SK-N-MC (cell line): ENCODE results near the gene DDAH2.

Source experiments
- DNase-seq: peaks from one replicate; pipeline ENCODE4 v3.0.0-alpha.2; 2011; ENCODE audit warnings: low read depth, low spot score
- H3K27ac ChIP-seq: fragments of 200-600 bp; sonication (generic); 2 replicates; pipeline ENCODE4 v1.5.1; 2016; ENCODE audit warnings: mixed run types
- H3K36me3 ChIP-seq: fragments of 200-600 bp; sonication (generic); 2 replicates; pipeline ENCODE4 v1.6.1; 2017; ENCODE audit warnings: antibody characterized with exemption, low read length, mixed read lengths; ENCODE audit not compliant: insufficient read depth
- H3K4me3 ChIP-seq: fragments of 200-600 bp; sonication (generic); 2 replicates; pipeline ENCODE4 v1.5.1; 2016
- H3K9ac ChIP-seq: fragments of 200-600 bp; sonication (generic); 2 replicates; pipeline ENCODE4 v1.8.0; 2017; ENCODE audit warnings: mixed run types, mixed read lengths; ENCODE audit not compliant: insufficient read length
- H3K9me3 ChIP-seq: fragments of 200-600 bp; sonication (generic); 2 replicates; pipeline ENCODE4 v1.6.1; 2017; ENCODE audit warnings: low read depth, mild to moderate bottlenecking, antibody characterized with exemption, low read length, moderate library complexity, mixed read lengths
- EZH2 ChIP-seq: fragments of 200-600 bp; sonication (generic); IDR thresholded peaks from one replicate; pipeline ENCODE4 v1.6.1; 2017; ENCODE audit warnings: antibody characterized with exemption
- FOXP2 ChIP-seq: optimal IDR thresholded peaks from 2 replicates; pipeline ENCODE3; 2011; ENCODE audit warnings: mild to moderate bottlenecking, moderate library complexity; ENCODE audit not compliant: insufficient read depth; ENCODE audit errors: extremely low read length, control extremely low read depth
- POLR2AphosphoS5 ChIP-seq: IDR thresholded peaks from 2 replicates; pipeline ENCODE4 v1.6.1; 2012; ENCODE audit warnings: mild to moderate bottlenecking, low read depth, low read length, borderline replicate concordance

The DDAH2 gene

GRCh38 chr6:31705931-31706330, 23.2 kb downstream of the DDAH2 start:
- no peak for DNase-seq
- Histone ChIP-seq H3K4me3 (no peak overlapping the region), H3K9ac (no peak overlapping the region), H3K27ac (peak overlapping the region; percentile 31; the same call in 1 of the 2 replicates), H3K9me3 (no peaks in the 10 kb centered on the region), H3K36me3 (no peaks in the 10 kb centered on the region; the same call in 1 of the 2 replicates)
- no peak for TF ChIP-seq POLR2AphosphoS5
- no peak for TF ChIP-seq FOXP2
- TF ChIP-seq EZH2, result no peak

- TF ChIP-seq EZH2 (no peak), POLR2AphosphoS5 (peak; percentile 95)
- peak; percentile 97 for DNase-seq
Measured at GRCh38 chr6:31702819-31703716, 26.0 kb downstream of the DDAH2 start, which contains the start of gene ABHD16A. Gene ABHD16A (minus strand): TSS chr6:31703324. CDS start chr6:31703281, 43 bp downstream.

GRCh38 chr6:31702405-31702818, 26.7 kb downstream of the DDAH2 start:
- Histone ChIP-seq H3K27ac (peak overlapping the region; percentile 65), H3K36me3 (peaks cover 6% of the 10 kb centered on the region), H3K9me3 (no peaks in the 10 kb centered on the region), H3K9ac (peak overlapping the region; percentile 86), H3K4me3 (peak overlapping the region; percentile 93)
- no peak for DNase-seq
- TF ChIP-seq EZH2 (no peak), POLR2AphosphoS5 (no peak), FOXP2 (no peak)

More at GRCh38 chr6:31702819-31703716, 26.0 kb downstream of the DDAH2 start, which contains the start of gene ABHD16A:
- Histone ChIP-seq H3K36me3 (peaks cover 6% of the 10 kb centered on the region), H3K4me3 (peak within 1 kb of the TSS; percentile 93), H3K27ac (peak within 1 kb of the TSS; percentile 65), H3K9ac (peak within 1 kb of the TSS; percentile 86), H3K9me3 (no peaks in the 10 kb centered on the region)

GRCh38 chr6:31701666-31702404, 27.3 kb downstream of the DDAH2 start:
- peak overlapping the region; percentile 65; the same call in 1 of the 2 replicates for H3K27ac ChIP-seq

GRCh38 chr6:31700740-31701401, 28.2 kb downstream of the DDAH2 start:
- H3K9me3 ChIP-seq, result no peaks in the 10 kb centered on the region
- no peak overlapping the region for H3K9ac ChIP-seq
- H3K4me3 ChIP-seq, result no peak overlapping the region

More at GRCh38 chr6:31701666-31702404, 27.3 kb downstream of the DDAH2 start:
- Histone ChIP-seq H3K36me3 (peaks cover 11% of the 10 kb centered on the region), H3K9me3 (no peaks in the 10 kb centered on the region), H3K4me3 (peak overlapping the region; percentile 93), H3K9ac (peak overlapping the region; percentile 86)
- no peak for DNase-seq
- TF ChIP-seq FOXP2 (no peak), EZH2 (no peak), POLR2AphosphoS5 (no peak)

GRCh38 chr6:31697555-31697954, 31.5 kb downstream of the DDAH2 start:
- Histone ChIP-seq H3K36me3 (peaks cover 20% of the 10 kb centered on the region), H3K9me3 (no peaks in the 10 kb centered on the region), H3K9ac (no peak overlapping the region), H3K4me3 (no peak overlapping the region), H3K27ac (no peak overlapping the region)
- TF ChIP-seq FOXP2 (no peak), EZH2 (no peak), POLR2AphosphoS5 (no peak)
- no peak for DNase-seq

More at GRCh38 chr6:31700740-31701401, 28.2 kb downstream of the DDAH2 start:
- DNase-seq, result no peak
- Histone ChIP-seq H3K36me3 (peaks cover 16% of the 10 kb centered on the region), H3K27ac (no peak overlapping the region)
- TF ChIP-seq FOXP2 (no peak), EZH2 (no peak), POLR2AphosphoS5 (no peak)

- H3K4me3 ChIP-seq, result no peak overlapping the region
Measured at GRCh38 chr6:31693535-31693934, 35.6 kb downstream of the DDAH2 start.

More at GRCh38 chr6:31693535-31693934, 35.6 kb downstream of the DDAH2 start:
- Histone ChIP-seq H3K9me3 (no peaks in the 10 kb centered on the region), H3K9ac (no peak overlapping the region), H3K27ac (no peak overlapping the region), H3K36me3 (peaks cover 25% of the 10 kb centered on the region; the same call in 1 of the 2 replicates)
- no peak for DNase-seq
- no peak for TF ChIP-seq FOXP2
- no peak for TF ChIP-seq POLR2AphosphoS5
- no peak for TF ChIP-seq EZH2
